UCSD-AML1 (cell line): ENCODE data around the gene KHDC3L.

ENCODE experiments used
- DNase-seq: peaks from one replicate; lab custom pipeline; 2025; ENCODE audit not compliant: unreplicated experiment; lab: John Stamatoyannopoulos, UW

KHDC3L gene

DNA sequence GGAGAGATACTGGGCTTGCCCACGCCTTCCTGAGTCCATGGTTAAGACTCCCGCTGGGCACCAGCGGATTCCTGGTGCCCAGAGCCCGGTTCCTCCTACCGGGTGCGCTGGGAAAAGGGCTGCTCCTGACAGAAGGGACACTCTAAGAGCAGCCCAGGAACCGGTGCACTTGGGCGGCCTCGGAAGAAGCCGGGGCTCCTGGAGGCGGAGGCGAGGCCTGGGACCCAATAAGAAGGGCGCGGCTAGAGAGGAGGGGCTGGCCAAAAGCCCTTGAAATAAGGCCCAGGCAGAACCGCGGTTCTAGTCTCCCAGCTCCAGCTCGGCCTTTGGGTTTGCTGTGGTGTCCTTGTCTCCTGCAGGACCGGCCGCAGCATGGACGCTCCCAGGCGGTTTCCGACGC, at the start of gene KHDC3L:
Gene KHDC3L, plus strand, starts transcription at position 301 of the 400 bp plus-strand sequence. Its CDS starts 72 bp downstream, at position 373.
- no peak for DNase-seq

DNA sequence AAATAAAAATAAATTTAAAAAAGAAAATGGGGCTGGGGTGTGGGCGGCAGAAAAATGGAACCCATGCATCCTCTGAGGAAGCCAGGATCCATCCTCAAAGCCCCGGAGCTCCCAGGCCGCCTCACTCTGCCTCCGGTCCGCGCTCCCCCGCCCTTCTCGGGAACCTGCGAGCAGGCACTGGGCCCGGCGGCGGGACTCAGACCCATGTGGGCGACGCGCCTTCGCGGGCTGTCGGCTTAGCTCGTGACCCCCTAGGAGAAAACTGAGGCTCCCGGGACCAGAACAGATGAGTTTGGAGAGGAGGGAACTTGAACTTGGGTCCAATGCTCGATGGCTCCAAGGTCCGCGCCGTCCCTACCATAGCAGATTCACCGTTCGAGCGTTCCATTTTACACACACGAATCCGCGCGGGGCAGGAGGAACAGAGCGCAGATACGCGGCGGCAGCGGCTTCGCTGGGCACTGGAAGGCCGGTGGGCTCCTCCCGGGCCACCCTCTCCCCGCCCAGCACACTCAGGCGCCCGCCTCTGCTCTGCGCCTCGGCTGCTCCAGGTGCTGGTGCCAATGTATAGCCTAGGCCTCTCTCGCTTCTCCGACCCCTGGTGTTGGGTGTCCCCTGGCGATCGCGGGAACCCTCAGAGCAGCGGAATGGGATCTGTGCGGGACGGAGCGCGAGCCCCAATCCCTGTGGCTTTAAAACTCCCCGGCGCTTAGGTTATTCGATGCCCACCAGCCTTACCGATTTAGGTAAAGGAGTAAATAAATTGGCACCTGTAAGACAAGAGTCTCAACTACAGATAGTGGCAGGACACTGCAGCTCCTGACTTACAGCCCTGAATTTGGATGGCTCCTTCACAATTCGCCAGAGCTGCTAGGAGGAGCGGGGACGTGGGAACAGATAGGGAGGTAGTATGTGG, 47.6 kb upstream of the KHDC3L start:
- DNase-seq: no peak

DNA sequence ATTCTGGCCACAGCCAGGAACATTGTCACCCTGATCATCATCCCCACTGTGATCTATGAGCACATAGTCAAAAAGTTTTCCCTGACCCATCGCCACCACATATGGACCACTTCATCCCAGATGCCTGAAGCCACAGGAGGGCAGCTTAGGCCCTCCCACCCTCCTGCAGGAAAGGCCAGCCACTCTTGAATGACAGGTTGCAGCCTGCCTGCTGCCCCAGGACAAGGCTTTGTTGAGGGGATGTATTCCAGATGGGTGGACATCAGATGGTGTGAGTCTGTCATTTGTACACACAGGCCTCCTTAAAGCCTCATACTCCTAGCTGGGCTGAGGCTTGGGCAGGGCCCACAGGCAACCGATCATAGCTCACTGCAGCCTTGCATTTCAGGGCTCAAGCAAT, 39.1 kb upstream of the KHDC3L start:
- DNase-seq: no peak

GRCh38 chr6:73325656-73326055, 36.8 kb upstream of the KHDC3L start:
- DNase-seq: no peak

GRCh38 chr6:73328790-73329189, 33.7 kb upstream of the KHDC3L start:
- no peak for DNase-seq

- no peak for DNase-seq
These were observed 33.3 kb upstream of the KHDC3L start for GRCh38 chr6:73329201-73329600.

- DNase-seq: no peak
These were observed 23.1 kb upstream of the KHDC3L start for GRCh38 chr6:73339340-73339739.

- DNase-seq: no peak
These were observed 22.4 kb upstream of the KHDC3L start for GRCh38 chr6:73340048-73340447.

GRCh38 chr6:73341335-73341734, 21.1 kb upstream of the KHDC3L start:
- DNase-seq: no peak

- DNase-seq: no peak
These were observed 20.3 kb upstream of the KHDC3L start for GRCh38 chr6:73342174-73342573.

DNA sequence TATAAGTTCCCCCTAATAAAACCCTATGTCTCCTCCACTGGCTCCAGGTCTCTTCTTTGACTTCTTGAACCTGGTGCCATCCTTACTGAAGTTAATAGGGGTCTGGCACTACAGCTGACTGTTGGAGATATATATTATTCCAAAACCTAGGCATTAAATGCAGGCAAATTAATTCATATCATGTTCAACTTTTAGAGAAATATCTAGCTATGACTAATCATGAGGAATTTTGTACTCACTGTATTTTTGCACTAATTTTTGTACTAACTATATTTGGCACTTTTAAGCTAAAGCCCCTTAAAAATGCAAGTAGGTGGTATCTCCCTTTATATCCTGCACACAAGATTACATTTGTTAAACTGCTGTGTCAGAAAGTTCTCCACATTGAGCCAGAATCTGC, 19.3 kb upstream of the KHDC3L start:
- DNase-seq: no peak

- DNase-seq: no peak
These were observed 13.8 kb upstream of the KHDC3L start for GRCh38 chr6:73348550-73349204.

DNA sequence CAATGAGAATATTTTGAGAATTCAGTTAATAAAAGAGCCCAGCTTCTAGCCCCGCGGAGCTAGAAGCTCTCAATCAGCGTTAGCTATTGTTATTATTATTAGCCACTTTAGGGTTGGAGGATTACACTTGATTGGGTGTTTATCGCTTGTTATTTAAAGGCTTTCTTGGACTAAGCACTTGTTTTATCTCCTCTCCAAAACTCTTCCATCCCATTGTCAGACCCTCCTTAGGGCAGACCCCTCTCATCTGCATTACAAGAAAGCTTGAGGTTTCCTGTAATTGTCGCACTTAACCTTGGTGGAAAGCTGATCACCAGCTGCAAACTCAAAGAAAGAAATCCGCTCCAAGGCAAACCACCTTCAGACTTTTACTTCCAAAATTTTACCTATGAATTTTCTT, 13.1 kb upstream of the KHDC3L start:
- DNase-seq: no peak

GRCh38 chr6:73353636-73354593, 8.5 kb upstream of the KHDC3L start, which contains the start of gene DPPA5:
TSS of gene DPPA5 (minus strand) at chr6:73354276. CDS start at chr6:73354225, 51 bp downstream.
- DNase-seq: no peak

- DNase-seq: no peak
These were observed 545 bp downstream of the KHDC3L start for GRCh38 chr6:73362869-73363536.

- no peak for DNase-seq
These were observed 1.0 kb downstream of the KHDC3L start for GRCh38 chr6:73363537-73363875.

GRCh38 chr6:73364121-73364520, 1.7 kb downstream of the KHDC3L start:
- DNase-seq: no peak

GRCh38 chr6:73364549-73364948, 2.1 kb downstream of the KHDC3L start:
- no peak for DNase-seq

DNA sequence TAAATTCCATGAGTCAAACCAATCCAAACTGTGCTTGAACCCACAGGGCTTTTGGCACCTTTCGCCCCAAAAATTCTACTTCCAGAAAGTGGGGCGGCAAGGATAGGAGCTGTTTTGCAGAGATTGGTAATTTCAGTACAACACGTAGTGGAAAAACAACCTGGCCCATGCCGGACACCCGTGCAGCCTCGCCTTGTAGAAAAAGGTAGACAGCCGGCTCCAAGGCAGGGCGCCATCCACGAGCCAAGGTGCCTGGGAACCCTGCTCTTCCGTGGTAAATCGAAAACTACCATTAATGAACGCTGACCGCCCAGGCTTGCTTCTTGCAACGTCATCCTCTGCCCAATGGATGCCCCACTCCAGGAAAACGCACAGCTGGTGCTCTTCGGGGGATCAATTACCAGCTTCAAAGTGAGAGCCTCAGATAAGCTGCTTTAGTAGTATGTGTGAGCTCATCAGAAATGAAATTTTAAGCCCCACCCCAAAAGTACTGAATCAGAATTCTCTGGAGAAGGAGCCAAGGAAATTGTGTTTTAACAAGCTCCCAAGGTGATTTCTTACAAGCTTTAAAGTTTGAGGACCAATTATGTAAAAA, 5.4 kb downstream of the KHDC3L start:
- DNase-seq: no peak

DNA sequence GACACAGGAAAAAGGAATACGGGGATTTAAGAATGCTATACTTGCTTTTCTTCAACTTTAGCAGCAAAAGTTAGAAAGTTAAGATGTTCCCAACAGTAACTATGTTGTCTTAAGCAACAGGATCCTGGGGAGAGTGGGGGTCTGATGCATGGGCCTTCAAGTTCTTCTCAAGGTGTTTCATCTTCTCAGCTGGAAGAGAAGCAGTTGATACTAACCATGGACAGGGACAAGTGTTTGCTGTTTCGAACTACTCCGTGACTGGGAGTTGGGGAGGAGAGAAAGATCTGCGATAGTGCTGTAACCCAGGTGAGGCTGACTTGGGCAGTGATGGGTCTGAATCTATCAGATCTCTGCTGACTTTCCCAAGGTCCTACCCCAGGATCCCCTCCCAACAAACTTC, 6.2 kb downstream of the KHDC3L start:
- DNase-seq: no peak
